CD14-positive monocyte (primary cell): ENCODE measurements around the gene LSM4. TPM values are rescaled to one million over a fixed set of nuclear protein-coding genes. Genes with fewer than 3 reads are reported as not detected.

Experiments used
- DNase-seq, 3 donors: peaks; one replicate each; pipeline ENCODE4 v3.0.0-alpha.2; 2011 to 2022
- H2AFZ ChIP-seq: 2 replicates; pipeline ENCODE4 v1.6.0; 2012; ENCODE audit warnings: mild to moderate bottlenecking, low read depth, low read length, inconsistent platforms; ENCODE audit not compliant: insufficient read depth, poor library complexity, severe bottlenecking
- H3K27ac ChIP-seq, 2 donors: 1 replicate in 1 of 2; 2 replicates in 1 of 2; pipeline ENCODE4 v1.5.1; 2012 to 2013; ENCODE audit warnings: low read length in 2 of 2, control low read depth in 1 of 2, inconsistent platforms in 1 of 2, low read depth in 1 of 2, mild to moderate bottlenecking in 1 of 2
- H3K27me3 ChIP-seq, 2 donors: one replicate each; pipeline versions ENCODE4 v1.6.0 to v1.6.1; 2011 to 2013; ENCODE audit warnings: low read length in 2 of 2; ENCODE audit not compliant: control insufficient read depth in 2 of 2, insufficient read depth in 2 of 2
- H3K36me3 ChIP-seq, 2 donors: replicated peaks in 1 of 2; 1 replicate in 1 of 2; 2 replicates in 1 of 2; pipeline versions ENCODE4 v1.5.1 to v1.6.1; 2012 to 2013; ENCODE audit warnings: low read length in 2 of 2, control low read depth in 1 of 2, inconsistent platforms in 1 of 2, mild to moderate bottlenecking in 1 of 2; ENCODE audit not compliant: insufficient read depth in 2 of 2, control insufficient read depth in 1 of 2
- H3K4me1 ChIP-seq, 2 donors: 1 replicate in 1 of 2; 2 replicates in 1 of 2; pipeline versions ENCODE4 v1.5.1 to v1.6.1; 2012 to 2013; ENCODE audit warnings: low read length in 2 of 2, control low read depth in 1 of 2, inconsistent platforms in 1 of 2, mild to moderate bottlenecking in 1 of 2, moderate library complexity in 1 of 2; ENCODE audit not compliant: insufficient read depth in 2 of 2, control insufficient read depth in 1 of 2
- H3K4me2 ChIP-seq: replicated peaks from 2 replicates; pipeline ENCODE3; 2012; ENCODE audit warnings: low read length, moderate library complexity, mild to moderate bottlenecking; ENCODE audit not compliant: poor library complexity, severe bottlenecking; ENCODE audit errors: extremely low read depth
- H3K4me3 ChIP-seq, 3 experiments: fragments of 200-600 bp in 1 of 3; sonication (generic) in 1 of 3; replicated peaks in 1 of 3; 1 replicate in 2 of 3; 2 replicates in 1 of 3; pipeline ENCODE4 v1.5.1; 2011 to 2013; ENCODE audit warnings: low read length in 3 of 3, mild to moderate bottlenecking in 3 of 3, control low read depth in 2 of 3, low read depth in 2 of 3, inconsistent platforms in 1 of 3, moderate library complexity in 1 of 3
- H3K79me2 ChIP-seq: 2 replicates; pipeline ENCODE4 v1.6.0; 2012; ENCODE audit warnings: mild to moderate bottlenecking, control low read depth, inconsistent platforms, low read length, moderate library complexity; ENCODE audit not compliant: insufficient read depth
- H3K9ac ChIP-seq: 2 replicates; pipeline ENCODE4 v1.6.0; 2017; ENCODE audit warnings: low read length, mild to moderate bottlenecking; ENCODE audit not compliant: insufficient read depth, poor library complexity, severe bottlenecking
- H3K9me3 ChIP-seq, 2 donors: replicated peaks in 1 of 2; 1 replicate in 1 of 2; 2 replicates in 1 of 2; pipeline versions ENCODE4 v1.5.1 to v1.6.1; 2012 to 2013; ENCODE audit warnings: low read length in 2 of 2, control low read depth in 1 of 2; ENCODE audit not compliant: control insufficient read depth in 1 of 2, insufficient read depth in 1 of 2
- H4K20me1 ChIP-seq: 2 replicates; pipeline ENCODE4 v1.6.0; 2012; ENCODE audit warnings: mild to moderate bottlenecking, low read length, control low read depth, moderate library complexity; ENCODE audit not compliant: insufficient read depth
- H3K27ac Mint-ChIP-seq, 7 donors: one replicate each; pipeline ENCODE4 v1.8.0; 2020; ENCODE audit warnings: mild to moderate bottlenecking in 7 of 7, mixed read lengths in 7 of 7, moderate library complexity in 6 of 7, inconsistent platforms in 2 of 7
- H3K27me3 Mint-ChIP-seq, 3 donors: one replicate each; pipeline ENCODE4 v1.8.0; 2021 to 2022; ENCODE audit warnings: low read depth in 3 of 3, mild to moderate bottlenecking in 3 of 3, mixed read lengths in 3 of 3, moderate library complexity in 3 of 3, inconsistent platforms in 1 of 3
- H3K36me3 Mint-ChIP-seq, 2 donors: one replicate each; pipeline ENCODE4 v1.8.0; 2020; ENCODE audit warnings: mixed read lengths in 2 of 2, inconsistent platforms in 1 of 2, mild to moderate bottlenecking in 1 of 2
- H3K4me1 Mint-ChIP-seq: one replicate; pipeline ENCODE4 v1.8.0; 2020; ENCODE audit warnings: mild to moderate bottlenecking, mixed read lengths
- H3K4me3 Mint-ChIP-seq, 2 donors: one replicate each; pipeline ENCODE4 v1.8.0; 2020; ENCODE audit warnings: mild to moderate bottlenecking in 2 of 2, mixed read lengths in 2 of 2, moderate library complexity in 1 of 2
- H3K9me3 Mint-ChIP-seq, 7 donors: one replicate each; pipeline ENCODE4 v1.8.0; 2020 to 2022; ENCODE audit warnings: mixed read lengths in 7 of 7, mild to moderate bottlenecking in 6 of 7, moderate library complexity in 6 of 7, inconsistent platforms in 2 of 7
- WGBS: methylation state at CpG from one replicate; pipeline ENCODE4 v1.1.5; 2013; ENCODE audit warnings: missing lambda C conversion rate; ENCODE audit not compliant: insufficient coverage; 5-methylcytosine and 5-hydroxymethylcytosine counted together
- intact Hi-C, 2 donors: fragments of 100-400 bp; cut with micrococcal nuclease; formaldehyde crosslinking; loops; one replicate each; pipeline versions ENCODE4 v1.15.0 to v1.15.1; 2023
- polyA plus RNA-seq, 3 donors: library from polyadenylated mRNA; depleted of rRNA in 1 of 3; unstranded in 2 of 3; stranded (reverse) in 1 of 3; fragments of 300-500 nt in 2 of 3; fragments of >200 nt in 1 of 3; fragmentation: Illumina TruSeq in 2 of 3; gene quantifications; 1 replicate in 2 of 3; 2 replicates in 1 of 3; pipeline ENCODE4 v1.2.3, GENCODE V29; 2012 to 2021
- TF ChIP-seq, protein P1 (sequence below): fragments of 200-600 bp; IDR thresholded peaks from one replicate; pipeline ENCODE4 v1.8.0; 2022; ENCODE audit warnings: antibody characterized with exemption, mild to moderate bottlenecking

LSM4 gene
- polyA plus RNA-seq, 3 donors: 66.5 to 143 (median 97.0) TPM

- Mint-ChIP-seq H3K4me3 (no peak overlapping the region), H3K36me3 (peaks cover 49 to 76% of the 10 kb centered on the region in 2 donors), H3K9me3 (no peaks in the 10 kb centered on the region), H3K4me1 (peaks cover under 1% of the 10 kb centered on the region), H3K27ac (peak overlapping the region in 1 of 7 donors; percentile 78), H3K27me3 (no peaks in the 10 kb centered on the region)
- peaks cover 0 to under 1% of the 10 kb centered on the region in 2 donors for H3K4me1 ChIP-seq
- no peak overlapping the region for H3K9ac ChIP-seq
- H3K4me2 ChIP-seq: no peak overlapping the region
- no peaks in the 10 kb centered on the region for H3K9me3 ChIP-seq
- peaks cover 30% of the 10 kb centered on the region for H3K79me2 ChIP-seq
- no peak for DNase-seq
- H3K27ac ChIP-seq: no peak overlapping the region
- H3K27me3 ChIP-seq: no peaks in the 10 kb centered on the region
- WGBS: 91% methylated on average over 12 of the region's 13 CpGs
- H3K36me3 ChIP-seq: peaks cover 52 to 84% of the 10 kb centered on the region in 2 donors
- intact Hi-C loops: no loop called here
- H3K4me3 ChIP-seq: no peak overlapping the region
- H4K20me1 ChIP-seq: no peaks in the 10 kb centered on the region
- H2AFZ ChIP-seq: no peak overlapping the region
- TF ChIP-seq, protein P1, sequence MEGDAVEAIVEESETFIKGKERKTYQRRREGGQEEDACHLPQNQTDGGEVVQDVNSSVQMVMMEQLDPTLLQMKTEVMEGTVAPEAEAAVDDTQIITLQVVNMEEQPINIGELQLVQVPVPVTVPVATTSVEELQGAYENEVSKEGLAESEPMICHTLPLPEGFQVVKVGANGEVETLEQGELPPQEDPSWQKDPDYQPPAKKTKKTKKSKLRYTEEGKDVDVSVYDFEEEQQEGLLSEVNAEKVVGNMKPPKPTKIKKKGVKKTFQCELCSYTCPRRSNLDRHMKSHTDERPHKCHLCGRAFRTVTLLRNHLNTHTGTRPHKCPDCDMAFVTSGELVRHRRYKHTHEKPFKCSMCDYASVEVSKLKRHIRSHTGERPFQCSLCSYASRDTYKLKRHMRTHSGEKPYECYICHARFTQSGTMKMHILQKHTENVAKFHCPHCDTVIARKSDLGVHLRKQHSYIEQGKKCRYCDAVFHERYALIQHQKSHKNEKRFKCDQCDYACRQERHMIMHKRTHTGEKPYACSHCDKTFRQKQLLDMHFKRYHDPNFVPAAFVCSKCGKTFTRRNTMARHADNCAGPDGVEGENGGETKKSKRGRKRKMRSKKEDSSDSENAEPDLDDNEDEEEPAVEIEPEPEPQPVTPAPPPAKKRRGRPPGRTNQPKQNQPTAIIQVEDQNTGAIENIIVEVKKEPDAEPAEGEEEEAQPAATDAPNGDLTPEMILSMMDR: no peak
Measured at GRCh38 chr19:18310966-18311365, 11.9 kb downstream of the LSM4 start.

- Mint-ChIP-seq H3K4me3 (no peak overlapping the region), H3K9me3 (no peaks in the 10 kb centered on the region), H3K4me1 (peaks cover 7% of the 10 kb centered on the region), H3K27ac (peak overlapping the region in 1 of 7 donors; percentile 55), H3K36me3 (peaks cover 47 to 74% of the 10 kb centered on the region in 2 donors), H3K27me3 (no peaks in the 10 kb centered on the region)
- no peak overlapping the region for H3K4me2 ChIP-seq
- intact Hi-C loops: no loop called here
- TF ChIP-seq, protein P1: no peak
- H3K9ac ChIP-seq: no peak overlapping the region
- WGBS: over 99% methylated on average over 19 of the region's 23 CpGs
- H2AFZ ChIP-seq: no peak overlapping the region
- DNase-seq: no peak
- H3K27ac ChIP-seq: no peak overlapping the region
- no peak overlapping the region for H3K4me3 ChIP-seq
- peaks cover 5 to 7% of the 10 kb centered on the region in 2 donors for H3K4me1 ChIP-seq
- peaks cover 24% of the 10 kb centered on the region for H3K79me2 ChIP-seq
- peaks cover 52 to 84% of the 10 kb centered on the region in 2 donors for H3K36me3 ChIP-seq
- H3K9me3 ChIP-seq: no peaks in the 10 kb centered on the region
- no peaks in the 10 kb centered on the region for H4K20me1 ChIP-seq
- no peaks in the 10 kb centered on the region for H3K27me3 ChIP-seq
Measured at GRCh38 chr19:18310118-18310909, 12.6 kb downstream of the LSM4 start.
